ENCODE measurements around the gene KIAA2012.

The KIAA2012 gene

GRCh38 chr2:202186641-202187202, 113.7 kb downstream of the KIAA2012 start:
- no peak for DNase-seq (ENCODE audit: low read depth)
- no peak for TF ChIP-seq CTCF (conservative IDR thresholded peaks at IDR 0.05; ENCODE audit: control insufficient read depth, insufficient read depth, low read depth, low read length)
- no peak overlapping the region for H3K4me3 ChIP-seq (ENCODE audit: control insufficient read depth, low read depth, low read length)

GRCh38 chr2:202187570-202187969, 114.5 kb downstream of the KIAA2012 start:
- TF ChIP-seq CTCF (conservative IDR thresholded peaks at IDR 0.05; ENCODE audit: control insufficient read depth, insufficient read depth, low read depth, low read length), result no peak
- no peak overlapping the region for H3K4me3 ChIP-seq (ENCODE audit: control insufficient read depth, low read depth, low read length)
- no peak for DNase-seq (ENCODE audit: low read depth)

GRCh38 chr2:202193305-202193704, 120.2 kb downstream of the KIAA2012 start:
- DNase-seq (ENCODE audit: low read depth), result no peak
- H3K4me3 ChIP-seq (ENCODE audit: control insufficient read depth, low read depth, low read length), result no peak overlapping the region
- TF ChIP-seq CTCF (conservative IDR thresholded peaks at IDR 0.05; ENCODE audit: control insufficient read depth, insufficient read depth, low read depth, low read length), result no peak

GRCh38 chr2:202193881-202194353, 120.9 kb downstream of the KIAA2012 start:
- no peak for TF ChIP-seq CTCF (conservative IDR thresholded peaks at IDR 0.05; ENCODE audit: control insufficient read depth, insufficient read depth, low read depth, low read length)
- no peak for DNase-seq (ENCODE audit: low read depth)
- H3K4me3 ChIP-seq (ENCODE audit: control insufficient read depth, low read depth, low read length), result no peak overlapping the region

- H3K4me3 ChIP-seq (ENCODE audit: control insufficient read depth, low read depth, low read length), result no peak overlapping the region
- TF ChIP-seq CTCF (conservative IDR thresholded peaks at IDR 0.05; ENCODE audit: control insufficient read depth, insufficient read depth, low read depth, low read length), result no peak
- DNase-seq (ENCODE audit: low read depth), result no peak
These were observed 121.4 kb downstream of the KIAA2012 start for GRCh38 chr2:202194418-202194817.

- H3K4me3 ChIP-seq (ENCODE audit: control insufficient read depth, low read depth, low read length), result no peak overlapping the region
- no peak for DNase-seq (ENCODE audit: low read depth)
- TF ChIP-seq CTCF (conservative IDR thresholded peaks at IDR 0.05; ENCODE audit: control insufficient read depth, insufficient read depth, low read depth, low read length), result no peak
These were observed 123.7 kb downstream of the KIAA2012 start for GRCh38 chr2:202196727-202197126.

Measured in fibroblast of mammary gland (primary cell).